ENCODE data around the gene ATP23.

ATP23 gene

GRCh38 chr12:57941165-57941894 lies at the start of gene ATP23:
Gene ATP23, plus strand, starts transcription at chr12:57941567. Its CDS starts 135 bp downstream, at chr12:57941702.
- DNase-seq, result peak; percentile 65 to 85 (median 76)

GRCh38 chr12:57892232-57892972 lies 49.0 kb upstream of the ATP23 start:
- no peak for DNase-seq

GRCh38 chr12:57893431-57894353 lies 47.7 kb upstream of the ATP23 start:
- no peak for DNase-seq

GRCh38 chr12:57894399-57895292 lies 46.7 kb upstream of the ATP23 start:
- DNase-seq, result no peak

- DNase-seq, result no peak
Observed at GRCh38 chr12:57895389-57896114, 45.8 kb upstream of the ATP23 start.

GRCh38 chr12:57896115-57896433 lies 45.3 kb upstream of the ATP23 start:
- DNase-seq, result no peak

GRCh38 chr12:57896434-57897201 lies 44.7 kb upstream of the ATP23 start:
- no peak for DNase-seq

- DNase-seq, result no peak
Observed at GRCh38 chr12:57897286-57897974, 43.9 kb upstream of the ATP23 start.

GRCh38 chr12:57898308-57898970 lies 42.9 kb upstream of the ATP23 start:
- DNase-seq, result no peak

- peak; percentile 43 to 56 (median 50) for DNase-seq
Observed at GRCh38 chr12:57899010-57899662, 42.2 kb upstream of the ATP23 start.

GRCh38 chr12:57902478-57902969 lies 38.8 kb upstream of the ATP23 start:
- DNase-seq, result no peak

GRCh38 chr12:57904426-57904825 lies 36.9 kb upstream of the ATP23 start:
- no peak for DNase-seq

- peak; percentile 56 to 75 (median 60) for DNase-seq
Observed at GRCh38 chr12:57904848-57905811, 36.2 kb upstream of the ATP23 start.

GRCh38 chr12:57905812-57906475 lies 35.4 kb upstream of the ATP23 start:
- no peak for DNase-seq

GRCh38 chr12:57906821-57907220 lies 34.5 kb upstream of the ATP23 start:
- DNase-seq, result no peak

GRCh38 chr12:57907281-57907680 lies 34.1 kb upstream of the ATP23 start:
- no peak for DNase-seq

- no peak for DNase-seq
Observed at GRCh38 chr12:57908511-57908910, 32.9 kb upstream of the ATP23 start.
